Activated naive CD4-positive, alpha-beta T cell (primary cell): ENCODE results near the gene SLC25A13.

Source experiments
- DNase-seq, 4 experiments: peaks; one replicate each; lab custom pipeline; 2025; lab: John Stamatoyannopoulos, UW

SLC25A13 gene

DNA sequence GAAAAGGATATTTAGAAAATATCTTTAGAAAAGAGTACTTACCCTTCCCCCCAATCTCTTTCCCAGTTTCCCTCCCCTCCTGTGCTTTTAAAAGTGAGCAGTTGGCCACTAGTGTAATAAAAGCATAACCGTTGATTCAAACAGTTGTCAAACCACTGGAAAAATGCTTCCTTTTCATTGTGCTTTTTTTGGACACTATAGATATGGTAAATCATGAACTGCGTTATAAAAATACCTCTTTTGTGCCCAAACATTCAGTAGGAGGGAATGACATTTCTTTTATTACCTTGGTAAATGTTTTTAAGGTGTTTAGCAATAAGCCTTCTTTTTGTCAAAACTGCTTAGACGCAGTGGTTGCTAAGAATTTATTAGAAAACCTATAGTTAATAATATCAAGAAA is 232.4 kb downstream of the SLC25A13 start:
- DNase-seq: no peak

- no peak for DNase-seq
Observed at GRCh38 chr7:96088579-96088978, 233.3 kb downstream of the SLC25A13 start.

DNA sequence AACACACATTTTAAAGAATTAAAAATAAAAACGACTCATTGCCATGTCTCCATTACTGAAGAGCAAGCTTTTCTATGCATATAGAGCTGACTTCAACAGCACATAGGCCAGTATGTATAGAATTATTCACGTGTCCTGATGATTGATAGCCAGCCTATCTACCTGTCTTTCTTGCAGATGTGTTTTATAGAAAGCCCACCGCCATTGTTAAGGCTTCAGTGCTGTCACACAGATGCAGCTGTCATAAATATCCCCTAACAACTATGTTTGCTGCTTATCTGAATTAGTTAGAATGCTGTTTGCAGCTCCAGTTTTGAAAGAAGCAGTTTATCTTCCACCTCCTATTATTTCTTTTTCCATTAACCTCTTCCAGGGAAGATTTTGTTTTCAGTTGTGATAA is 235.9 kb downstream of the SLC25A13 start:
- DNase-seq: no peak

- no peak for DNase-seq
Observed at GRCh38 chr7:96084881-96085553, 236.9 kb downstream of the SLC25A13 start.

DNA sequence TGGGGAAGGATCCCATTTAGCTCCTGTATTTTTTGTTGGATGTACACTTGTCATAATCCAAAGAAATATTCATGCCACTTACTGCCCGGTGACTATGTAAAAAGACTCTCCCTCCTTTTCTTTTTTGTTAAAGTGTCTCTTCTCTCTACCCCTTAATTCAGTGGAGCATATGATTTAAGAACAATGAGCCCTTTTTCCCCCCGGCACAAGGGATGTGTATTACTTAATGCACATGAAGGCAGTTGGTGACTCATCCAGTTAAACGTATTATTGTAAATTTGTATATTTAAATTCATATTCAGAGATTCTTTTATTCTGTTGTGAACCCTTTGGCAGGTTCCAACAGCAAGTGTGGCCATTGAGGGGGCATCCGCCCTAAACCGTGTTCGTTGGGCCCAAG is 241.9 kb downstream of the SLC25A13 start:
- DNase-seq: no peak

- DNase-seq: no peak
Observed at GRCh38 chr7:96076350-96076707, 245.6 kb downstream of the SLC25A13 start.

GRCh38 chr7:96075510-96076349 is 246.2 kb downstream of the SLC25A13 start:
- peak; percentile 5 to 16 (median 9) for DNase-seq

- no peak for DNase-seq
Observed at GRCh38 chr7:96074871-96075270, 247.0 kb downstream of the SLC25A13 start.
